Neutrophil (primary cell): Measurements from ENCODE around the gene KRTAP20-2.

Source experiments
- H3K27ac ChIP-seq: fragments of 200-600 bp; sonication (generic); 2 replicates; pipeline ENCODE4 v1.5.1; 2016; ENCODE audit warnings: mild to moderate bottlenecking, moderate library complexity
- H3K27me3 ChIP-seq: fragments of 200-600 bp; sonication (generic); 2 replicates; pipeline ENCODE4 v1.6.0; 2016; ENCODE audit warnings: mild to moderate bottlenecking
- H3K36me3 ChIP-seq: fragments of 200-600 bp; sonication (generic); 2 replicates; pipeline ENCODE4 v1.5.1; 2017
- H3K4me1 ChIP-seq, 2 experiments: fragments of 200-600 bp in 1 of 2; sonication (generic) in 1 of 2; 1 replicate in 1 of 2; 2 replicates in 1 of 2; pipeline versions ENCODE4 v1.5.1 to v1.6.1; 2013 to 2016; ENCODE audit warnings: low read depth in 1 of 2, low read length in 1 of 2, mild to moderate bottlenecking in 1 of 2, moderate library complexity in 1 of 2; ENCODE audit not compliant: control insufficient read depth in 1 of 2, insufficient read depth in 1 of 2
- H3K4me3 ChIP-seq, 2 experiments: fragments of 200-600 bp in 1 of 2; sonication (generic) in 1 of 2; 1 replicate in 1 of 2; 2 replicates in 1 of 2; pipeline ENCODE4 v1.5.1; 2013 to 2016; ENCODE audit warnings: low read depth in 1 of 2, low read length in 1 of 2, mild to moderate bottlenecking in 1 of 2, moderate library complexity in 1 of 2
- H3K9me3 ChIP-seq: fragments of 200-600 bp; sonication (generic); 2 replicates; pipeline ENCODE4 v1.5.1; 2016
- CTCF ChIP-seq: fragments of 200-600 bp; sonication (generic); IDR thresholded peaks from 2 replicates; pipeline ENCODE4 v1.5.1; 2016; ENCODE audit warnings: antibody characterized with exemption

KRTAP20-2 gene

GRCh38 chr21:30620522-30620921 is 14.5 kb upstream of the KRTAP20-2 start, which contains the start of gene KRTAP20-4:
KRTAP20-4 (plus strand) TSS chr21:30620627.
- no peaks in the 10 kb centered on the region for H3K27me3 ChIP-seq
- no peaks in the 10 kb centered on the region for H3K36me3 ChIP-seq
- H3K4me1 ChIP-seq = no peaks in the 10 kb centered on the region
- TF ChIP-seq CTCF = no peak
- H3K9me3 ChIP-seq = no peaks in the 10 kb centered on the region
- no peak within 1 kb of the TSS for H3K27ac ChIP-seq
- H3K4me3 ChIP-seq = no peak within 1 kb of the TSS

GRCh38 chr21:30623362-30623761 is 11.6 kb upstream of the KRTAP20-2 start:
- Histone ChIP-seq H3K9me3 (no peaks in the 10 kb centered on the region), H3K27ac (no peak overlapping the region), H3K27me3 (no peaks in the 10 kb centered on the region), H3K4me1 (no peaks in the 10 kb centered on the region), H3K4me3 (no peak overlapping the region), H3K36me3 (no peaks in the 10 kb centered on the region)
- no peak for TF ChIP-seq CTCF

- TF ChIP-seq CTCF = no peak
- Histone ChIP-seq H3K36me3 (no peaks in the 10 kb centered on the region), H3K9me3 (no peaks in the 10 kb centered on the region), H3K4me3 (no peak overlapping the region), H3K27me3 (no peaks in the 10 kb centered on the region), H3K27ac (no peak overlapping the region), H3K4me1 (no peaks in the 10 kb centered on the region)
Observed at GRCh38 chr21:30625449-30626165, 9.4 kb upstream of the KRTAP20-2 start.

- H3K4me1 ChIP-seq = no peaks in the 10 kb centered on the region
- no peaks in the 10 kb centered on the region for H3K36me3 ChIP-seq
- H3K9me3 ChIP-seq = no peaks in the 10 kb centered on the region
- H3K27me3 ChIP-seq = no peaks in the 10 kb centered on the region
- no peak for TF ChIP-seq CTCF
- H3K27ac ChIP-seq = no peak overlapping the region
- H3K4me3 ChIP-seq = no peak overlapping the region
Observed at GRCh38 chr21:30628109-30628508, 6.9 kb upstream of the KRTAP20-2 start.

GRCh38 chr21:30629200-30629599 is 5.8 kb upstream of the KRTAP20-2 start:
- no peak for TF ChIP-seq CTCF
- no peaks in the 10 kb centered on the region for H3K27me3 ChIP-seq
- H3K4me1 ChIP-seq = no peaks in the 10 kb centered on the region
- no peak overlapping the region for H3K27ac ChIP-seq
- H3K36me3 ChIP-seq = no peaks in the 10 kb centered on the region
- H3K4me3 ChIP-seq = no peak overlapping the region
- no peaks in the 10 kb centered on the region for H3K9me3 ChIP-seq
